ENCODE results near the gene RPL10A.

The RPL10A gene

GRCh38 chr6:35451354-35452182, 16.6 kb upstream of the RPL10A start:
- H3K4me3 ChIP-seq (IDR thresholded peaks at IDR 0.05; ENCODE audit: insufficient read depth, low read depth, low read length), result no peak overlapping the region
- peak overlapping the region; percentile 64 for H3K4me2 ChIP-seq
- peaks cover 10% of the 10 kb centered on the region; the same call in 1 of the 2 replicates for H3K79me2 ChIP-seq (ENCODE audit: insufficient read depth, low read depth)
- H3K36me3 ChIP-seq (ENCODE audit: insufficient read depth), result no peaks in the 10 kb centered on the region
- no peaks in the 10 kb centered on the region for H3K27me3 ChIP-seq (ENCODE audit: insufficient read depth, low read depth)
- H4K20me1 ChIP-seq (ENCODE audit: insufficient read depth), result no peaks in the 10 kb centered on the region
- no peak overlapping the region for H3K9ac ChIP-seq
- no peak for TF ChIP-seq CTCF (conservative IDR thresholded peaks at IDR 0.05; ENCODE audit: low read depth, low read length)
- peaks cover 39% of the 10 kb centered on the region for H3K4me1 ChIP-seq (ENCODE audit: low read depth, poor library complexity, severe bottlenecking)
- no peak overlapping the region for H3K27ac ChIP-seq
- peak overlapping the region; percentile 94; the same call in 1 of the 2 replicates for H2AFZ ChIP-seq (ENCODE audit: low read depth)

GRCh38 chr6:35452183-35453090, 15.8 kb upstream of the RPL10A start, which contains the start of gene FANCE:
FANCE (plus strand) TSS chr6:35452338; CDS start chr6:35452546, 208 bp downstream.
- no peak for TF ChIP-seq CTCF (conservative IDR thresholded peaks at IDR 0.05; ENCODE audit: low read depth, low read length)
- no peak within 1 kb of the TSS for H3K4me3 ChIP-seq (IDR thresholded peaks at IDR 0.05; ENCODE audit: insufficient read depth, low read depth, low read length)
- H3K27ac ChIP-seq, result no peak within 1 kb of the TSS
- H3K36me3 ChIP-seq (ENCODE audit: insufficient read depth), result no peaks in the 10 kb centered on the region
- peaks cover 39% of the 10 kb centered on the region for H3K4me1 ChIP-seq (ENCODE audit: low read depth, poor library complexity, severe bottlenecking)
- peak within 1 kb of the TSS; percentile 94 for H2AFZ ChIP-seq (ENCODE audit: low read depth)
- H3K27me3 ChIP-seq (ENCODE audit: insufficient read depth, low read depth), result no peaks in the 10 kb centered on the region
- H3K4me2 ChIP-seq, result peak within 1 kb of the TSS; percentile 87
- H4K20me1 ChIP-seq (ENCODE audit: insufficient read depth), result no peaks in the 10 kb centered on the region
- peaks cover 10% of the 10 kb centered on the region; the same call in 1 of the 2 replicates for H3K79me2 ChIP-seq (ENCODE audit: insufficient read depth, low read depth)
- peak within 1 kb of the TSS; percentile 42; the same call in 1 of the 2 replicates for H3K9ac ChIP-seq

GRCh38 chr6:35453236-35453635, 15.0 kb upstream of the RPL10A start:
- Histone ChIP-seq H3K36me3 (ENCODE audit: insufficient read depth) (no peaks in the 10 kb centered on the region), H3K27ac (no peak overlapping the region), H3K4me2 (peak overlapping the region; percentile 87), H3K9ac (no peak overlapping the region), H3K4me1 (ENCODE audit: low read depth, poor library complexity, severe bottlenecking) (peaks cover 45% of the 10 kb centered on the region), H3K27me3 (ENCODE audit: insufficient read depth, low read depth) (no peaks in the 10 kb centered on the region), H3K4me3 (IDR thresholded peaks at IDR 0.05; ENCODE audit: insufficient read depth, low read depth, low read length) (no peak overlapping the region), H3K79me2 (ENCODE audit: insufficient read depth, low read depth) (peaks cover 10% of the 10 kb centered on the region; the same call in 1 of the 2 replicates), H2AFZ (ENCODE audit: low read depth) (no peak overlapping the region), H4K20me1 (ENCODE audit: insufficient read depth) (no peaks in the 10 kb centered on the region)
- TF ChIP-seq CTCF (conservative IDR thresholded peaks at IDR 0.05; ENCODE audit: low read depth, low read length), result no peak

- Histone ChIP-seq H4K20me1 (ENCODE audit: insufficient read depth) (no peaks in the 10 kb centered on the region), H3K36me3 (ENCODE audit: insufficient read depth) (no peaks in the 10 kb centered on the region), H3K27ac (no peak overlapping the region), H2AFZ (ENCODE audit: low read depth) (no peak overlapping the region), H3K4me1 (ENCODE audit: low read depth, poor library complexity, severe bottlenecking) (peaks cover 47% of the 10 kb centered on the region), H3K4me2 (peak overlapping the region; percentile 20; the same call in 1 of the 2 replicates), H3K9ac (no peak overlapping the region), H3K27me3 (ENCODE audit: insufficient read depth, low read depth) (no peaks in the 10 kb centered on the region), H3K79me2 (ENCODE audit: insufficient read depth, low read depth) (peaks cover 10% of the 10 kb centered on the region; the same call in 1 of the 2 replicates), H3K4me3 (IDR thresholded peaks at IDR 0.05; ENCODE audit: insufficient read depth, low read depth, low read length) (no peak overlapping the region)
- no peak for TF ChIP-seq CTCF (conservative IDR thresholded peaks at IDR 0.05; ENCODE audit: low read depth, low read length)
Observed at GRCh38 chr6:35454391-35455110, 13.7 kb upstream of the RPL10A start.

All from KMS-11 (cell line).